GM12878 (cell line): ENCODE results near the gene EXOSC2. TPM values are rescaled to one million over a fixed set of nuclear protein-coding genes. Genes with fewer than 3 reads are reported as not detected.

Experiments
- ATAC-seq: fragments of 200-7000 bp; cut with Tn5 transposase; 3 replicates; pipeline ENCODE4 v1.9.1; 2020; ENCODE audit warnings: mild to moderate bottlenecking, moderate library complexity
- BruUV-seq: library from RNA; stranded (reverse); fragments of 400-500 nt; replicated peaks from 2 replicates; lab custom pipeline; 2021; lab: Mats Ljungman, UMichigan
- CTCF ChIA-PET: fragments of 300-600 bp; sonication (Branson Sonifier 250); formaldehyde crosslinking; extraction: SDS; loops from one replicate; lab custom pipeline; 2021; ENCODE audit warnings: inconsistent platforms; lab: Yijun Ruan, JAX
- POLR2A ChIA-PET: fragments of 350-600 bp; formaldehyde crosslinking; extraction: SDS; loops from one replicate; lab custom pipeline; 2021; ENCODE audit warnings: inconsistent platforms; lab: Charles Lee
- RAD21 ChIA-PET: fragments of 300-600 bp; sonication (Branson Sonifier 250); formaldehyde crosslinking; loops from one replicate; lab custom pipeline; 2023; ENCODE audit warnings: antibody characterized with exemption; ENCODE audit not compliant: unreplicated experiment; lab: Charles Lee
- SMC1A ChIA-PET: fragments of 300-600 bp; sonication (Branson Sonifier 250); formaldehyde crosslinking; loops from one replicate; lab custom pipeline; 2023; ENCODE audit not compliant: unreplicated experiment, uncharacterized antibody; lab: Charles Lee
- DNase-seq: peaks from one replicate; pipeline ENCODE4 v3.0.0-alpha.2; 2011; ENCODE audit warnings: low read depth, low spot score
- FAIRE-seq: peaks from 3 replicates; lab custom pipeline; 2011; peaks lifted over from hg19 to GRCh38; lab: Jason Lieb, UNC
- H2AFZ ChIP-seq: 2 replicates; pipeline ENCODE4 v1.6.0; 2011; ENCODE audit warnings: low read depth, low read length, control low read depth; ENCODE audit not compliant: control insufficient read depth
- H3K27ac ChIP-seq: 2 replicates; pipeline ENCODE4 v1.5.1; 2011; ENCODE audit warnings: control low read depth; ENCODE audit not compliant: control insufficient read depth, insufficient read depth
- H3K27me3 ChIP-seq, 2 experiments: replicated peaks in 1 of 2; 2 replicates each; pipeline versions ENCODE4 v1.6.0 to v1.6.1; 2011; ENCODE audit warnings: low read length in 1 of 2; ENCODE audit not compliant: control insufficient read depth in 2 of 2, insufficient read depth in 2 of 2
- H3K36me3 ChIP-seq, 2 experiments: 2 replicates each; pipeline ENCODE4 v1.5.1; 2011; ENCODE audit warnings: low read length in 1 of 2; ENCODE audit not compliant: control insufficient read depth in 2 of 2, insufficient read depth in 2 of 2
- H3K4me1 ChIP-seq: 2 replicates; pipeline ENCODE4 v1.6.1; 2011; ENCODE audit warnings: mild to moderate bottlenecking, low read length, moderate library complexity, mixed read lengths; ENCODE audit not compliant: control insufficient read depth, insufficient read depth
- H3K4me2 ChIP-seq: 2 replicates; pipeline ENCODE4 v1.6.0; 2011; ENCODE audit warnings: control low read depth; ENCODE audit not compliant: control insufficient read depth, insufficient read depth
- H3K4me3 ChIP-seq: fragments of 200-600 bp; sonication (generic); 2 replicates; pipeline ENCODE4 v1.5.1; 2016
- H3K79me2 ChIP-seq: 2 replicates; pipeline ENCODE4 v1.6.0; 2011; ENCODE audit warnings: low read length; ENCODE audit not compliant: control insufficient read depth, insufficient read depth
- H3K9ac ChIP-seq: 2 replicates; pipeline ENCODE4 v1.8.0; 2011; ENCODE audit warnings: low read length, control low read depth, mixed read lengths; ENCODE audit not compliant: control insufficient read depth, insufficient read depth
- H3K9me3 ChIP-seq: replicated peaks from 3 replicates; pipeline ENCODE4 v1.5.1; 2011; ENCODE audit warnings: mild to moderate bottlenecking, low read length; ENCODE audit not compliant: control insufficient read depth, insufficient read depth
- H4K20me1 ChIP-seq: 2 replicates; pipeline ENCODE4 v1.6.0; 2011; ENCODE audit not compliant: control insufficient read depth, insufficient read depth
- NFIC ChIP-seq: IDR thresholded peaks from 2 replicates; pipeline ENCODE4 v1.6.1; 2012; ENCODE audit warnings: low read depth, mild to moderate bottlenecking, inconsistent platforms, low read length, moderate library complexity
- PAX5 ChIP-seq: IDR thresholded peaks from 2 replicates; pipeline ENCODE4 v1.6.1; 2011; ENCODE audit warnings: low read depth, low read length, borderline replicate concordance
- WGBS: methylation state at CpG from one replicate; pipeline ENCODE4 v1.1.6; 2016; ENCODE audit warnings: low lambda C conversion rate; ENCODE audit not compliant: insufficient replicate concordance, insufficient coverage; ENCODE audit errors: missing lambda C conversion rate; 5-methylcytosine and 5-hydroxymethylcytosine counted together
- in situ Hi-C: fragments of 300-500 bp; cut with MboI; formaldehyde crosslinking; loops from 9 replicates; pipeline ENCODE4 v1.14.3; 2018; ENCODE audit warnings: mixed read lengths
- intact Hi-C: fragments of 100-400 bp; cut with micrococcal nuclease; formaldehyde crosslinking; loops from one replicate; pipeline ENCODE4 v1.14.2; 2022; ENCODE audit not compliant: unreplicated experiment
- polyA plus RNA-seq, 11 experiments: library from polyadenylated mRNA; depleted of rRNA in 4 of 11; unstranded in 6 of 11; stranded (reverse) in 5 of 11; fragments of >200 nt; fragmentation: Nextera tagmentation in 4 of 11; fragmentation: Illumina TruSeq in 1 of 11; extraction: Ambion mirVana in 4 of 11; extraction: Trizol in 1 of 11; gene quantifications; 1 replicate in 1 of 11; 2 replicates in 10 of 11; pipeline versions ENCODE4 v1.2.1 to v1.2.3, GENCODE V29; 2011 to 2016; ENCODE audit warnings: inconsistent platforms in 2 of 11, missing spikeins in 2 of 11, low read depth in 1 of 11
- total RNA-seq, 4 experiments: library from RNA; depleted of rRNA in 3 of 4; stranded (reverse); fragments of >200 nt in 3 of 4; fragmentation: Illumina TruSeq in 1 of 4; extraction: Trizol in 1 of 4; gene quantifications; 2 replicates each; pipeline versions ENCODE4 v1.2.1 to v1.2.3, GENCODE V29; 2013 to 2021
- TF ChIP-seq, protein P1 (sequence below): IDR thresholded peaks from 2 replicates; pipeline ENCODE4 v1.6.1; 2011; ENCODE audit warnings: low read depth, mild to moderate bottlenecking, low read length, moderate library complexity, borderline replicate concordance; ENCODE audit errors: extremely low read depth
- TF ChIP-seq, protein P2 (sequence below), 3 experiments: IDR thresholded peaks in 2 of 3; conservative IDR thresholded peaks in 1 of 3; 2 replicates each; pipeline ENCODE4 v1.5.1; 2011; ENCODE audit warnings: low read depth in 3 of 3, low read length in 3 of 3, mild to moderate bottlenecking in 3 of 3, control low read depth in 2 of 3, moderate library complexity in 2 of 3, inconsistent platforms in 1 of 3, mixed read lengths in 1 of 3; ENCODE audit not compliant: control insufficient read depth in 2 of 3, insufficient read depth in 1 of 3; ENCODE audit errors: extremely low read depth in 1 of 3

The EXOSC2 gene
- total and polyA plus RNA-seq, 10 of the 15 experiments (the other 5 are each of a cell fraction or from before 2014, with no cell fraction given) = 26.3 to 55.0 (median 48.0) TPM

DNA sequence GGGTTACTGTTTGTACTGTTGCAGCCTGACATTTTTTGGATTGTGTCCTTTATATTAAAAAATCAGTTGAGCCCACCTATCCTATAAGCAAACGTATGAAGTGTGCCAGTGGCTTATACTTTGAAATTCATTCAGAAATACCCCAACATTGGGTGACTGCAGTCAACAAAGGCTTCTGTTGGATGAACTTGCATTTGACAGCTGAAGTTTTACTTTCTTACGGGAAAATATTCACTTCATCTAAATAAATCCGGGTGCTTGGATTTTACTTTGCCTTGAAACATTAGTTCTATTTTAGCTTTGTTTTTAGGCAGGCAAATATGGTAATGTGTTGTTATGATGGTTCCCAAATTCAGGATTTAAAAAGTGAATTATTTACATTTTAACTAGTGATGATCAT is 21.7 kb downstream of the EXOSC2 start (continued):
- TF ChIP-seq, protein P1, sequence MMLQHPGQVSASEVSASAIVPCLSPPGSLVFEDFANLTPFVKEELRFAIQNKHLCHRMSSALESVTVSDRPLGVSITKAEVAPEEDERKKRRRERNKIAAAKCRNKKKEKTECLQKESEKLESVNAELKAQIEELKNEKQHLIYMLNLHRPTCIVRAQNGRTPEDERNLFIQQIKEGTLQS = no peak
- TF ChIP-seq, protein P2, sequence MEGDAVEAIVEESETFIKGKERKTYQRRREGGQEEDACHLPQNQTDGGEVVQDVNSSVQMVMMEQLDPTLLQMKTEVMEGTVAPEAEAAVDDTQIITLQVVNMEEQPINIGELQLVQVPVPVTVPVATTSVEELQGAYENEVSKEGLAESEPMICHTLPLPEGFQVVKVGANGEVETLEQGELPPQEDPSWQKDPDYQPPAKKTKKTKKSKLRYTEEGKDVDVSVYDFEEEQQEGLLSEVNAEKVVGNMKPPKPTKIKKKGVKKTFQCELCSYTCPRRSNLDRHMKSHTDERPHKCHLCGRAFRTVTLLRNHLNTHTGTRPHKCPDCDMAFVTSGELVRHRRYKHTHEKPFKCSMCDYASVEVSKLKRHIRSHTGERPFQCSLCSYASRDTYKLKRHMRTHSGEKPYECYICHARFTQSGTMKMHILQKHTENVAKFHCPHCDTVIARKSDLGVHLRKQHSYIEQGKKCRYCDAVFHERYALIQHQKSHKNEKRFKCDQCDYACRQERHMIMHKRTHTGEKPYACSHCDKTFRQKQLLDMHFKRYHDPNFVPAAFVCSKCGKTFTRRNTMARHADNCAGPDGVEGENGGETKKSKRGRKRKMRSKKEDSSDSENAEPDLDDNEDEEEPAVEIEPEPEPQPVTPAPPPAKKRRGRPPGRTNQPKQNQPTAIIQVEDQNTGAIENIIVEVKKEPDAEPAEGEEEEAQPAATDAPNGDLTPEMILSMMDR (IDR thresholded peaks at IDR 0.05 in 2 of 3, conservative IDR thresholded peaks at IDR 0.05 in 1 of 3; ENCODE audit: control insufficient read depth in 2 of 3, extremely low read depth in 1 of 3, insufficient read depth in 1 of 3, low read depth in 3 of 3, low read length in 3 of 3) = no peak

DNA sequence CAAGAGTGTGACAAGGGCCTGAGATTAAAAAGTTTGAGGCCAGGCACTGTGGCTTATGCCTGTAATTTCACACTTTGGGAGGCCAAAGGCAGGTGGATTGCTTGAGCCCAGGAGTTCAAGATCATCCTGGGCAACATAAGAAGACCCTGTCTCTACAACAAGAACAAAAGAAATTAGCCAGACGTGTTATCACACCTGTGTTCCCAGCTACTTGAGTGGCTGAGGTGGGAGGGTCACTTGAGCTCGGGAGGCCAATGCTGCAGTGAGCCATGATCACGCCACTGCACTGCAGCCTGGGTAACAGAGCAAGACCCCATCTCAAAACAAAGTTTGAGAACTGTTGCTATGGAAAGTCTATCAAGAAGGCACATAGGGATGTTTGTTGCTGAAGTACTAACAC is 25.0 kb downstream of the EXOSC2 start:
- FAIRE-seq (no peak), DNase-seq (no peak), ATAC-seq (no peak)
- ChIA-PET SMC1A (interaction anchor here (0.7 to 1.0 kb wide), 2 partner anchors 18 to 19 kb away, joined by 3 to 6 read pairs; no protein-coding TSS in a partner anchor), RAD21 (no interaction called here), CTCF (no interaction called here), POLR2A (no interaction called here)
- TF ChIP-seq, protein P1 = no peak
- TF ChIP-seq PAX5 = no peak
- TF ChIP-seq NFIC = no peak
- H3K27me3 ChIP-seq = no peaks in the 10 kb centered on the region
- H3K4me2 ChIP-seq = no peak overlapping the region
- no peaks in the 10 kb centered on the region for H3K4me1 ChIP-seq
- intact Hi-C loops = loop anchor here (10.0 kb wide), 1 partner anchor 116 kb away; the partner anchor contains the start of gene ABL1
- in situ Hi-C loops = no loop called here
- no peaks in the 10 kb centered on the region for H4K20me1 ChIP-seq
- H3K27ac ChIP-seq = no peak overlapping the region
- H3K36me3 ChIP-seq = no peaks in the 10 kb centered on the region
- no peaks in the 10 kb centered on the region for H3K9me3 ChIP-seq
- no peak overlapping the region for H3K4me3 ChIP-seq
- WGBS = 100% methylated on average over 3 of the region's 3 CpGs
- BruUV-seq = no TSS peak
- no peak overlapping the region for H2AFZ ChIP-seq
- peaks cover 41% of the 10 kb centered on the region for H3K79me2 ChIP-seq
- no peak overlapping the region for H3K9ac ChIP-seq
